ENCODE data around the gene ADGRV1. TPM values are rescaled to one million over a fixed set of nuclear protein-coding genes. Genes with fewer than 3 reads are reported as not detected.

The ADGRV1 gene
- total and polyA plus RNA-seq, 3 donors from 2014 or later = 10.8 to 18.0 (median 12.6) TPM

DNA sequence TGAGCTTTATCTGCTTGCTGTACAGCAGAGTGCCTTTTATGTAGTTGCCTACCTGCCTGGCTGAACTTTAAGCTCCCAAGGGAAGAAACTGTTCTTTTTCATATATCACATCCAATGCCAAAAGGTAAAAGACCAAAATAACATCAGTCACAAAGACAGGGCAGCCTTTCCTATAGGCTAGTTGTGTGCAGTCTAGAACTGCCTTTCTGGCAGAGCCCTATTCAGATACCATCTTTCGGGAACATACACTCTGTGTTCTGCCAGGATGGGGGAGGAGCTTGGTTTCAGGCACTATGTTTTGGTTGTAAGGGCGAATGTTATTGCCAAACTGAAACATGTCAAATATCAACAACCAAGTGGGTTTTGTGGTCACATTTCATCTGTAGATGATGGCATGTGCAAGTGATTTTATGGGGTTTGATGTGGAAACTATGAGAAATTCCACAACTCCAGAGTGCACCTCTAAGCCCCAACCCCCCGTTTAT is 314.5 kb downstream of the ADGRV1 start:
- no peaks in the 10 kb centered on the region for H3K27me3 ChIP-seq
- WGBS, 2 donors = 50 to 66% methylated on average over 3 of the region's 3 CpGs
- intact Hi-C loops (cut with DNase I; ENCODE audit: low total_unique reads) = no loop called here
- peaks cover 5% of the 10 kb centered on the region for H3K4me1 ChIP-seq
- no peak overlapping the region for H3K4me3 ChIP-seq
- no peak for TF ChIP-seq POLR2A (IDR thresholded peaks at IDR 0.05)
- TF ChIP-seq, protein P1, sequence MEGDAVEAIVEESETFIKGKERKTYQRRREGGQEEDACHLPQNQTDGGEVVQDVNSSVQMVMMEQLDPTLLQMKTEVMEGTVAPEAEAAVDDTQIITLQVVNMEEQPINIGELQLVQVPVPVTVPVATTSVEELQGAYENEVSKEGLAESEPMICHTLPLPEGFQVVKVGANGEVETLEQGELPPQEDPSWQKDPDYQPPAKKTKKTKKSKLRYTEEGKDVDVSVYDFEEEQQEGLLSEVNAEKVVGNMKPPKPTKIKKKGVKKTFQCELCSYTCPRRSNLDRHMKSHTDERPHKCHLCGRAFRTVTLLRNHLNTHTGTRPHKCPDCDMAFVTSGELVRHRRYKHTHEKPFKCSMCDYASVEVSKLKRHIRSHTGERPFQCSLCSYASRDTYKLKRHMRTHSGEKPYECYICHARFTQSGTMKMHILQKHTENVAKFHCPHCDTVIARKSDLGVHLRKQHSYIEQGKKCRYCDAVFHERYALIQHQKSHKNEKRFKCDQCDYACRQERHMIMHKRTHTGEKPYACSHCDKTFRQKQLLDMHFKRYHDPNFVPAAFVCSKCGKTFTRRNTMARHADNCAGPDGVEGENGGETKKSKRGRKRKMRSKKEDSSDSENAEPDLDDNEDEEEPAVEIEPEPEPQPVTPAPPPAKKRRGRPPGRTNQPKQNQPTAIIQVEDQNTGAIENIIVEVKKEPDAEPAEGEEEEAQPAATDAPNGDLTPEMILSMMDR (IDR thresholded peaks at IDR 0.05) = no peak
- H3K9me3 ChIP-seq = no peaks in the 10 kb centered on the region
- no peak overlapping the region for H3K27ac ChIP-seq
- DNase-seq = no peak
- H3K36me3 ChIP-seq (ENCODE audit: low read depth, missing control alignments) = no peaks in the 10 kb centered on the region

DNA sequence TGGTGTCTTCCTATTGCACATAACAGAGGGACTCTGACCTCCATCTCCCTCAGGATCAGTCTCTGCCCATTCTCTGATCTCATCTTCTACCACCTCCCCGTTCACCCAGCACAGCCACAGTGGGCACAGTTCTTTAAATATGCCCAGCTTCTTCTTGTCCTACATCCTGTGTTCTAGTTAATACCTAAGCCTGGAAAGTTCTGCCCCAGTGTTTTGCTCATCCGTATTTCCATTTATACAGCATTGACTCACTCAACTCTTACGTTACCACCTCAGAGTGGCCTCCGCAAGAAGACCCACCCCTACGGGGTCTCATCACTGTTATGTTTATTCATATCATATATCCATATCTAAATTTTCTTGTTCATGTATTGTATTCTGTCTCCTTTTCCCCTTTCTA is 315.5 kb downstream of the ADGRV1 start:
- TF ChIP-seq, protein P1 (IDR thresholded peaks at IDR 0.05) = no peak
- no peak for TF ChIP-seq POLR2A (IDR thresholded peaks at IDR 0.05)
- Histone ChIP-seq H3K4me1 (peaks cover 5% of the 10 kb centered on the region), H3K27me3 (no peaks in the 10 kb centered on the region), H3K4me3 (no peak overlapping the region), H3K36me3 (ENCODE audit: low read depth, missing control alignments) (no peaks in the 10 kb centered on the region), H3K9me3 (no peaks in the 10 kb centered on the region), H3K27ac (no peak overlapping the region)
- intact Hi-C loops (cut with DNase I; ENCODE audit: low total_unique reads) = no loop called here
- WGBS, 2 donors = 93 to 94% methylated on average over 5 of the region's 5 CpGs
- no peak for DNase-seq

DNA sequence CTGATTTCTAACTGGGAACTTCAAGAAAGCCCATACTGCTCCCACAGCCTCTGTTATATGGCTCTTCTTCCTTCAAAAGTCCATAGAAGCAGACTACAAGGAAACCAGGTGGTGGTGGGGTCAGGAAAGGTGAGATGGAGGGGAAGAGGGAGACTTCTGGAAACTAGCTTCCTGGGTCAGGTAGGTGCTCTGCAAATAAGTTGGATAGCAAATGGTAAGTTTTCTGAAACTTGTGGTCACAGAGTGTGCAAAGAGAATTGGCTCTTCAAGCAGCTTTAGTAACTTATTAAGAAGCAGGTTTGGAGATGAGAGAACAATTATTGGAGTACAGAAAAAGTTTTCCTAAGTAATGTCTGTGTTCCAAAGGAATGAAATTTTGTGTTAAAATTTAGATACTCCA is 316.9 kb downstream of the ADGRV1 start:
- TF ChIP-seq POLR2A (IDR thresholded peaks at IDR 0.05) = no peak
- TF ChIP-seq, protein P1 (IDR thresholded peaks at IDR 0.05) = no peak
- H3K4me3 ChIP-seq = no peak overlapping the region
- H3K27me3 ChIP-seq = no peaks in the 10 kb centered on the region
- intact Hi-C loops (cut with DNase I; ENCODE audit: low total_unique reads) = no loop called here
- H3K9me3 ChIP-seq = no peaks in the 10 kb centered on the region
- peaks cover 5% of the 10 kb centered on the region for H3K4me1 ChIP-seq
- H3K36me3 ChIP-seq (ENCODE audit: low read depth, missing control alignments) = no peaks in the 10 kb centered on the region
- no peak overlapping the region for H3K27ac ChIP-seq
- DNase-seq = no peak

DNA sequence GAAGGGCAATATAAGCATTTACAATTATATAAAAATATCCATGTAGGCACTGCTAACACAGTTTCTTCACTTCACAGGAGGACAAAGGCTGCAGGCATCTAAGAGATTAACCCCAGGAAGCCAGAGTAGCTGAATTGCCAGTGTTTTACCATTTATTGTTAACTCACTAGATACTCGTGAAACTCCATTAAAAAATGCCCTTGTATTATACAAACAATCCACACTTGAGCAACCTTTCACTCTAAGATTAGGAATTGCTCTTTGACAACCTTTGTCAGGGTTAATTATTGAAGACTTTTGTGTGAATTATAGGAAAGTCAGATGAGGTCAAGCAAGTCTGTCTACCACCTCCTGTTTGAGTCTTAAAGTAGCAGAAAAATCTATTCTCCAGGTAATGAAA is 317.8 kb downstream of the ADGRV1 start:
- peaks cover 5% of the 10 kb centered on the region for H3K4me1 ChIP-seq
- no peaks in the 10 kb centered on the region for H3K27me3 ChIP-seq
- TF ChIP-seq POLR2A (IDR thresholded peaks at IDR 0.05) = no peak
- TF ChIP-seq, protein P1 (IDR thresholded peaks at IDR 0.05) = no peak
- no peak for DNase-seq
- H3K9me3 ChIP-seq = no peaks in the 10 kb centered on the region
- WGBS, 2 donors = 73 to 83% methylated on average over 1 of the region's 1 CpG
- H3K4me3 ChIP-seq = no peak overlapping the region
- H3K27ac ChIP-seq = no peak overlapping the region
- intact Hi-C loops (cut with DNase I; ENCODE audit: low total_unique reads) = no loop called here
- no peaks in the 10 kb centered on the region for H3K36me3 ChIP-seq (ENCODE audit: low read depth, missing control alignments)

DNA sequence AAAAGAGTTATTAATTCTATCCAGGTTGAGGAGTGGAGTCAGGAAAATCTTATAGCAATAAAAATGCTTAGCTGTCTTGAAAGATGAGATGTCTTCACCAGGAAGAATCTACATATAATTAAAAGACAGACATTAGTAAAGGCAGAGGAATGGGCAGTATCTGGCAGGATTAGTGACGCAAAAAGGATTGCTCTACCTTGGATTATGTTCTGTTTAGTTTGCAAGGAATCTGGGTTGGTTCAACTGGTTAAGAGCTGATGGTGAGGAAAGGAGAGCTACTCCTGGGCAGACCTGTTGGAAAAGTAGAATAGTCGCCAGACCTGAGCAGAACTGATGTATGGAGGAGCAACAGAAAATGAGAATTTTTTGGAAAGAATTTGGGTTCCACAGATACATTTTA is 318.5 kb downstream of the ADGRV1 start:
- TF ChIP-seq POLR2A (IDR thresholded peaks at IDR 0.05) = no peak
- TF ChIP-seq, protein P1 (IDR thresholded peaks at IDR 0.05) = no peak
- Histone ChIP-seq H3K4me1 (no peaks in the 10 kb centered on the region), H3K36me3 (ENCODE audit: low read depth, missing control alignments) (no peaks in the 10 kb centered on the region), H3K4me3 (no peak overlapping the region), H3K27ac (no peak overlapping the region), H3K27me3 (no peaks in the 10 kb centered on the region), H3K9me3 (no peaks in the 10 kb centered on the region)
- no peak for DNase-seq
- WGBS, 2 donors = 97 to 98% methylated on average over 2 of the region's 2 CpGs
- intact Hi-C loops (cut with DNase I; ENCODE audit: low total_unique reads) = no loop called here
